Measurements from ENCODE around the gene HSPBP1. TPM values are rescaled to one million over a fixed set of nuclear protein-coding genes. Genes with fewer than 3 reads are reported as not detected.

The HSPBP1 gene
- total and polyA plus RNA-seq, 2 of the 13 experiments (the other 11 are each of a cell fraction or from before 2014, with no cell fraction given) = 22.3 to 33.7 TPM

- TF ChIP-seq ZSCAN22 (CRISPR knock-in tag; IDR thresholded peaks at IDR 0.05) (0 out of 2 replicates have a peak, but pooled peaks have one; percentile 1), SAP130 (CRISPR knock-in tag; IDR thresholded peaks at IDR 0.05; ENCODE audit: low read depth) (peak; percentile 77; the same call in 1 of the 2 replicates), BCL6 (CRISPR knock-in tag; IDR thresholded peaks at IDR 0.05) (no peak), KLF16 (CRISPR knock-in tag; IDR thresholded peaks at IDR 0.05) (no peak), EED (CRISPR knock-in tag; IDR thresholded peaks at IDR 0.05) (peak; percentile 68; the same call in 1 of the 2 replicates), XRCC5 (optimal IDR thresholded peaks at IDR 0.05; ENCODE audit: low read length) (peak; percentile 21), ZNF264 (CRISPR knock-in tag; IDR thresholded peaks at IDR 0.05) (0 out of 2 replicates have a peak, but pooled peaks have one; percentile 41), ZNF687 (CRISPR knock-in tag; IDR thresholded peaks at IDR 0.05) (peak; percentile 78), ZNF788 (CRISPR knock-in tag; IDR thresholded peaks at IDR 0.05; ENCODE audit: borderline replicate concordance) (0 out of 2 replicates have a peak, but pooled peaks have one; percentile 34), ZNF225 (CRISPR knock-in tag; IDR thresholded peaks at IDR 0.05) (peak; percentile 31; the same call in 1 of the 2 replicates), THAP11 (CRISPR knock-in tag; IDR thresholded peaks at IDR 0.05) (0 out of 2 replicates have a peak, but pooled peaks have one; percentile 2), GABPA (IDR thresholded peaks at IDR 0.05; ENCODE audit: low read depth, low read length) (no peak), GABPA (CRISPR knock-in tag; IDR thresholded peaks at IDR 0.05; ENCODE audit: low read depth) (no peak), ZNF747 (CRISPR knock-in tag; IDR thresholded peaks at IDR 0.05; ENCODE audit: borderline replicate concordance) (no peak), ZFP91 (CRISPR knock-in tag; IDR thresholded peaks at IDR 0.05; ENCODE audit: borderline replicate concordance) (peak; percentile 15; the same call in 1 of the 2 replicates)
Observed at GRCh38 chr19:55257461-55258420, 22.2 kb downstream of the HSPBP1 start (continued).

All from HepG2 (cell line).